ENCODE results near the gene TMC1.

DNA sequence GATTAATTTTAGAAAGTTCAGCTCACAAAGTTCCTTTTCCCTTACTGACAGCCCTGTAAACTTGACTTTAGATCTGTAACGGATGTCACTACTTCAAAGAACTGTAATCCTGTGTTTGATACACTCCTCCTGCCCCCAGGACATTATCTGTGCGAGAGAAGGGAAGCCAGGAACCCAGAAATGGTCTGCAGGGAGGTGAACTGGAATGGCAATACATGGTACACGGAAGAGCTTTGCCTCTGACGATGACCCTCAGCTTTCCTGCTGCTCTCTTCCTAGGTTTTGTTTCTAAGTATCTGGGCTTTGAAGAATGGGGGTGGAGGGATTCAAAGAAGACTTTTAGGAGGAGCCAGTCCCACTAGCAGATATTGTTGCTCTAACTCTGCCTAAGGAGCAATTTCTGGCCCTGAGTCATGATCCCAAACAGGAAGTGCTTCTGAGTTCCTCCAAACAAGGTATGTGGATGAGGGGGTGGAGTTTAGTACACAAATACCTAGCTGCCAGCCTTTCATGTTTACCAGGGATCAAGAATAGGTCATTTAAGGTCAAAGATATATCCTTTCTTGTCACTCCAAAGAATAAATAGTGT is 43.4 kb upstream of the TMC1 start:
- TF ChIP-seq HCFC1 (IDR thresholded peaks at IDR 0.05; ENCODE audit: low read length) (no peak), SREBF2 (IDR thresholded peaks at IDR 0.05; ENCODE audit: low read length) (no peak), BCL11A (IDR thresholded peaks at IDR 0.05; ENCODE audit: low read depth, low read length) (no peak), SMC3 (IDR thresholded peaks at IDR 0.05; ENCODE audit: borderline replicate concordance, low read length) (no peak)
- TF ChIP-seq, protein P1, sequence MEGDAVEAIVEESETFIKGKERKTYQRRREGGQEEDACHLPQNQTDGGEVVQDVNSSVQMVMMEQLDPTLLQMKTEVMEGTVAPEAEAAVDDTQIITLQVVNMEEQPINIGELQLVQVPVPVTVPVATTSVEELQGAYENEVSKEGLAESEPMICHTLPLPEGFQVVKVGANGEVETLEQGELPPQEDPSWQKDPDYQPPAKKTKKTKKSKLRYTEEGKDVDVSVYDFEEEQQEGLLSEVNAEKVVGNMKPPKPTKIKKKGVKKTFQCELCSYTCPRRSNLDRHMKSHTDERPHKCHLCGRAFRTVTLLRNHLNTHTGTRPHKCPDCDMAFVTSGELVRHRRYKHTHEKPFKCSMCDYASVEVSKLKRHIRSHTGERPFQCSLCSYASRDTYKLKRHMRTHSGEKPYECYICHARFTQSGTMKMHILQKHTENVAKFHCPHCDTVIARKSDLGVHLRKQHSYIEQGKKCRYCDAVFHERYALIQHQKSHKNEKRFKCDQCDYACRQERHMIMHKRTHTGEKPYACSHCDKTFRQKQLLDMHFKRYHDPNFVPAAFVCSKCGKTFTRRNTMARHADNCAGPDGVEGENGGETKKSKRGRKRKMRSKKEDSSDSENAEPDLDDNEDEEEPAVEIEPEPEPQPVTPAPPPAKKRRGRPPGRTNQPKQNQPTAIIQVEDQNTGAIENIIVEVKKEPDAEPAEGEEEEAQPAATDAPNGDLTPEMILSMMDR (IDR thresholded peaks at IDR 0.05 in 2 of 3, conservative IDR thresholded peaks at IDR 0.05 in 1 of 3; ENCODE audit: control insufficient read depth in 2 of 3, extremely low read depth in 1 of 3, insufficient read depth in 1 of 3, low read depth in 3 of 3, low read length in 3 of 3) = no peak
- TF ChIP-seq, protein P2, sequence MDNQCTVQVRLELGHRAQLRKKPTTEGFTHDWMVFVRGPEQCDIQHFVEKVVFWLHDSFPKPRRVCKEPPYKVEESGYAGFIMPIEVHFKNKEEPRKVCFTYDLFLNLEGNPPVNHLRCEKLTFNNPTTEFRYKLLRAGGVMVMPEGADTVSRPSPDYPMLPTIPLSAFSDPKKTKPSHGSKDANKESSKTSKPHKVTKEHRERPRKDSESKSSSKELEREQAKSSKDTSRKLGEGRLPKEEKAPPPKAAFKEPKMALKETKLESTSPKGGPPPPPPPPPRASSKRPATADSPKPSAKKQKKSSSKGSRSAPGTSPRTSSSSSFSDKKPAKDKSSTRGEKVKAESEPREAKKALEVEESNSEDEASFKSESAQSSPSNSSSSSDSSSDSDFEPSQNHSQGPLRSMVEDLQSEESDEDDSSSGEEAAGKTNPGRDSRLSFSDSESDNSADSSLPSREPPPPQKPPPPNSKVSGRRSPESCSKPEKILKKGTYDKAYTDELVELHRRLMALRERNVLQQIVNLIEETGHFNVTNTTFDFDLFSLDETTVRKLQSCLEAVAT (IDR thresholded peaks at IDR 0.05) = no peak

Measured in GM12878 (cell line).